ENCODE data around the gene UTP3. TPM values are rescaled to one million over a fixed set of nuclear protein-coding genes. Genes with fewer than 3 reads are reported as not detected.

Gene UTP3
- total RNA-seq, 1 experiment from 2014 or later: 33.7 TPM

DNA sequence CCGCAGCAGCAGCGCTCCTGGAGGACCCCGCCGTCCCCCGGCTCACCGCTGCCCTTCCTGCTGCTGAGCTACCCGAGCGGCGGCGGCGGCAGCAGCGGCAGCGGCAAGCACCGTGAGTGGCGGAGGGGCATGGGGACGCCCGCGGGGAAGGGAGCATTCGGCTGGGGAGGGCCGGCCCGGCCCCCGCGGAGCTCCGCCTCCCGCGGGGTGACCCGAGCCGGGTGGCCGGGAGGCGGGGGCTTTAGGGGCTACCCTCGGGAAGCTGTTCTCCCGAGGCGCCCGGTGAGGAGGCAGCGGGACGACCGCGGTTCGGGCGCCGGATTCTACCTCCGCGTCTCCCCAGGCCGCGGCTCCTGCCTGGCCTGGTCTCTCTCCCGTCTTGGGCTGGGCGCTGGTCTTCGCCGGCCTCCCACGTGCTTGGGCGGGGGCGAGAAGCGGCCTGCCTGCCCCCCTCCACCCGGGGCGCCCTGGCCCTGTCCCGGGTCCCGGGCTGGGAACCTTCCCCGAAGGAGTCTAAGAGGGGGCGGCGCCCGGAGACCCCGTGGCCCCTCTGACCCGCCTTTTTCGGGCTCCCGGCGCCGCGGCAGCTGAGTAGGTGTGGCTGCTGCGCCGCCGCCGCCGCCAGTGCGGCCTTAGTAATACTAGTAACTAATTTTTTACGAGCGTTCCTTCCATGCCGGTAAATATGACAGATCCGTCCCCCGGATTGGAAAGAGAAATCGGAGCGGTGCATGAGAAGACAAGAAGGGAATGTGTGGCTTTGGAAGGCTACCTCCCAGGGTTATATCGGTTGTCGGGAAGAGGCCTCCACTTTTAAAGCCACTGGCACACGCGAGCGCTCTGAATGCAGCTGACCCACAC lies 17.1 kb downstream of the UTP3 start:
- DNase-seq (ENCODE audit: low read depth, low spot score) (no peak), ATAC-seq (peak; percentile 71)
- ChIA-PET CTCF (interaction anchor here (0.7 to 1.3 kb wide), 2 partner anchors 13 to 30 kb away, joined by 3 to 5 read pairs; no protein-coding TSS in a partner anchor), RAD21 (ENCODE audit: low non-redundant PET in 1 of 2, low total read pairs in 2 of 2, uncharacterized antibody in 2 of 2, unreplicated experiment in 2 of 2) (no interaction called here), POLR2A (interaction anchor here (0.7 to 2.1 kb wide), 4 partner anchors 12 to 288 kb away, joined by 3 to 11 read pairs (median 3); partner anchors contain the start of gene DCK)
- Histone ChIP-seq H3K4me3 (replicated peaks in 1 of 2; ENCODE audit: low read depth in 1 of 2, low read length in 2 of 2) (peak overlapping the region; percentile 64 to 70), H3K79me2 (ENCODE audit: insufficient read depth, low read length) (peaks cover 34% of the 10 kb centered on the region), H3K9me2 (ENCODE audit: insufficient read depth) (no peaks in the 10 kb centered on the region), H2AFZ (ENCODE audit: low read depth, low read length, poor library complexity, severe bottlenecking) (no peak overlapping the region), H3K9me3 (ENCODE audit: control insufficient read depth in 1 of 2, insufficient read depth in 1 of 2, low read depth in 1 of 2, low read length in 2 of 2) (no peaks in the 10 kb centered on the region), H3K36me3 (ENCODE audit: control insufficient read depth in 1 of 2, insufficient read depth in 2 of 2, low read length in 2 of 2) (no peaks in the 10 kb centered on the region), H3K4me1 (ENCODE audit: control insufficient read depth in 1 of 2, insufficient read depth in 2 of 2, low read length in 2 of 2) (peaks cover 19 to 27% of the 10 kb centered on the region in 2 experiments), H3K4me2 (ENCODE audit: low read length) (peak overlapping the region; percentile 79), H3K27ac (ENCODE audit: low read depth, low read length) (peak overlapping the region; percentile 95), H4K20me1 (ENCODE audit: insufficient read depth) (no peaks in the 10 kb centered on the region), H3K27me3 (ENCODE audit: insufficient read depth, low read length) (no peaks in the 10 kb centered on the region), H3K9ac (ENCODE audit: low read length) (peak overlapping the region; percentile 77)
- TF ChIP-seq MAX (IDR thresholded peaks at IDR 0.05): peak; percentile 94
- no peak for TF ChIP-seq SRF (IDR thresholded peaks at IDR 0.05; ENCODE audit: low read depth)
- peak; percentile 86 for TF ChIP-seq EGR1 (IDR thresholded peaks at IDR 0.05; ENCODE audit: low read depth)
- no peak for TF ChIP-seq EZH2phosphoT487 (IDR thresholded peaks at IDR 0.05; ENCODE audit: borderline replicate concordance)
- TF ChIP-seq POLR2AphosphoS5 (IDR thresholded peaks at IDR 0.05; ENCODE audit: low read depth, low read length): peak; percentile 63
- TF ChIP-seq CBX3 (IDR thresholded peaks at IDR 0.05; ENCODE audit: low read depth): 0 out of 2 replicates have a peak, but pooled peaks have one; percentile 21
- peak; percentile 60 for TF ChIP-seq SIN3A (IDR thresholded peaks at IDR 0.05; ENCODE audit: low read depth)
- TF ChIP-seq ZFX (IDR thresholded peaks at IDR 0.05): peak; percentile 82
- no TSS peak for BruUV-seq (replicated peaks)
- intact Hi-C loops (cut with micrococcal nuclease): loop anchor here (2.0 kb wide), 1 partner anchor 17 kb away; the partner anchor contains the start of gene UTP3

DNA sequence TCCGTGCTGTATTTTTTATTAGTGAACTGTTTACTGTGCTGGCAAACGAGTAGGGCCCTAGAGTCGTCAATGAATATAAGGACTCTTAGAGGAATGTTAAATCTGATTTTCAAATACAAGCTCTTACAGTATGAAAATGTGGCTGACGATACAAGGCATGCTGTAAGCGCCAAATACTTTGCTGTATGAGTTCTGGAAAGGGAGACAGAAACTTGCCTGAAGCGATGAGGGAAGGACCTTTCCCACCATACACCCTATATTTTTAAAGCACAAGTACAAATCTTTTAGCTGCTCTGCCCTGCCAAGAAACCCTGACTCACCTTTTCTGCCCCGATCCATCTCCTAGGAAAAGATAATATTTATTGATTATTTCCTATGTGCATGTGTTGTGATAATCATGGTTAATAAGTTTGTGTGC lies 17.7 kb downstream of the UTP3 start:
- Histone ChIP-seq H3K4me2 (ENCODE audit: low read length) (peak overlapping the region; percentile 79), H3K9me3 (ENCODE audit: control insufficient read depth in 1 of 2, insufficient read depth in 1 of 2, low read depth in 1 of 2, low read length in 2 of 2) (no peaks in the 10 kb centered on the region), H2AFZ (ENCODE audit: low read depth, low read length, poor library complexity, severe bottlenecking) (no peak overlapping the region), H4K20me1 (ENCODE audit: insufficient read depth) (no peaks in the 10 kb centered on the region), H3K4me1 (ENCODE audit: control insufficient read depth in 1 of 2, insufficient read depth in 2 of 2, low read length in 2 of 2) (peaks cover 19 to 26% of the 10 kb centered on the region in 2 experiments), H3K27me3 (ENCODE audit: insufficient read depth, low read length) (no peaks in the 10 kb centered on the region), H3K9me2 (ENCODE audit: insufficient read depth) (no peaks in the 10 kb centered on the region), H3K4me3 (replicated peaks in 1 of 2; ENCODE audit: low read depth in 1 of 2, low read length in 2 of 2) (peak overlapping the region; percentile 64 to 70), H3K9ac (ENCODE audit: low read length) (peak overlapping the region; percentile 77), H3K36me3 (ENCODE audit: control insufficient read depth in 1 of 2, insufficient read depth in 2 of 2, low read length in 2 of 2) (no peaks in the 10 kb centered on the region), H3K27ac (ENCODE audit: low read depth, low read length) (peak overlapping the region; percentile 95), H3K79me2 (ENCODE audit: insufficient read depth, low read length) (peaks cover 34% of the 10 kb centered on the region)
- intact Hi-C loops (cut with micrococcal nuclease): no loop called here
- ChIA-PET RAD21 (ENCODE audit: low non-redundant PET in 1 of 2, low total read pairs in 2 of 2, uncharacterized antibody in 2 of 2, unreplicated experiment in 2 of 2) (no interaction called here), CTCF (interaction anchor here (0.7 kb wide), 1 partner anchor 30 kb away, joined by 3 read pairs; no protein-coding TSS in a partner anchor), POLR2A (interaction anchor here (0.7 to 1.3 kb wide), 2 partner anchors 29 to 287 kb away, joined by 3 read pairs; partner anchors contain the start of gene DCK)
- BruUV-seq (replicated peaks): TSS peak; percentile 47
- DNase-seq (ENCODE audit: low read depth, low spot score) (no peak), ATAC-seq (no peak)
- TF ChIP-seq YY1 (IDR thresholded peaks at IDR 0.05; ENCODE audit: extremely low read depth, insufficient replicate concordance, low read depth, low read length): no peak
- TF ChIP-seq SRF (IDR thresholded peaks at IDR 0.05; ENCODE audit: low read depth): no peak
- TF ChIP-seq JUND (IDR thresholded peaks at IDR 0.05): no peak
- TF ChIP-seq CBX3 (IDR thresholded peaks at IDR 0.05; ENCODE audit: low read depth): no peak
- no peak for TF ChIP-seq MAX (IDR thresholded peaks at IDR 0.05)
- no peak for TF ChIP-seq TCF7L2 (IDR thresholded peaks at IDR 0.05; ENCODE audit: borderline replicate concordance, extremely low read depth, insufficient read depth, insufficient read length)
- no peak for TF ChIP-seq ATF3 (IDR thresholded peaks at IDR 0.05)
- no peak for TF ChIP-seq EZH2phosphoT487 (IDR thresholded peaks at IDR 0.05; ENCODE audit: borderline replicate concordance)
- TF ChIP-seq ZBTB33 (IDR thresholded peaks at IDR 0.05; ENCODE audit: extremely low read depth, insufficient replicate concordance, low read length): no peak

Measured in HCT116 (cell line).